HTR-8/SVneo (cell line): Measurements from ENCODE around the gene ATP1B4.

Source experiments
- DNase-seq: peaks from one replicate; pipeline ENCODE4 v3.0.0; 2011; ENCODE audit warnings: low spot score, mixed read lengths; ENCODE audit not compliant: insufficient read length
- FAIRE-seq: peaks from 2 replicates; lab custom pipeline; 2011; peaks lifted over from hg19 to GRCh38; lab: Jason Lieb, UNC

ATP1B4 gene

DNA sequence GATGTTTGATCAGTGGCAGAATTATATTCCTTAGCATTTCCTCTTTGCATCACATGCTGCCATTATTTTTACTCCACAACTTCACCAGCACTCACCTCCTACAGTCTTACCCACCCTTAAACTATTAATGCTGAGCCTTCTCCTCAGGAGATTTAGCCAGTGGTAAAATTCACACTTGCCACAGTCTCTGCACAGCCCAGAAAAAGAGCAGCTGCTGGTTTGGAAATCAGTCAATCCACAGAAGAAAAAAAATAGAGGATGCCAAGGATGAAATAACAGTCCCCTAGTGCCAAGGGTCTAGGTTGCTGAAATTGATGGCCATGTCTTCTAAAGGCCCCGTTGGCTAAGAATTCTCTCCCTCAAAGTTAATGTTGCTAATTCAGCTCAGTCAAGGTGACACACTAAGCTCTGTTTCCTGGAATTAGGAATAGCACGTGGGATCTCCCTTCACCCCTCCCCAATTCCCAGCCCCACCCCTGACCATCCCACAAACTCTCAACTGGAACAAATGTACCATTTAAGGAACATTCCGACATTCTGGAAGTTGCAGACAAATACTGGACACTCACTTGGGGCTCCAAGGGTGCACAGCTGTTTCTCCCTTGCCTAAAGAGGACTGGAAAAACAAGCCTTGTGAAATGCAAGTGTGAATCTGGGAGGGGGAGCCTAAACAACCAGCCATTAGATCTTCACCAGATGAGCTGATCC lies 5.7 kb downstream of the ATP1B4 start:
- FAIRE-seq (no peak), DNase-seq (no peak)

GRCh38 chrX:120372667-120373370 lies 10.9 kb downstream of the ATP1B4 start:
- FAIRE-seq = no peak
- DNase-seq = no peak

DNA sequence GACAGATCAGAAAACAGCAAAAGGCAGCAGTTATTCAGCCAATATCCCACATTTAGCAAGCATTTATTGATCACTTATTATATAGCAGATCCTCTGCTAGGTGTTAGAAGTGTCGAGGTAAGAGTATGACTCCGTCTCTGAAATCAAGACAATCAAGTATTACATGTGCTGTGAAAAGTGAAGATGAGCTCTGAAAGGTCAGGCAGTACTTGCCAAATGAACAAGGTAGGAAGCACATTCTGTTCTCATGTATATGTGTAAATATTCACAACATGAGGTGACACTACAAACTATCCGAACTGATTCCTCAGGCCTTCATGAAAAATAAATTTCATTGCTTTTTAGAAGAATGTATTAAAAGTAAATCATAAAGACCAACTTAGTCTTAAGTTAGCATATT lies 15.3 kb downstream of the ATP1B4 start:
- FAIRE-seq (no peak), DNase-seq (no peak)

GRCh38 chrX:120377715-120378114 lies 15.8 kb downstream of the ATP1B4 start:
- no peak for FAIRE-seq
- DNase-seq = no peak

- DNase-seq (no peak), FAIRE-seq (no peak)
Observed at GRCh38 chrX:120378570-120378969, 16.7 kb downstream of the ATP1B4 start.

- DNase-seq (no peak), FAIRE-seq (no peak)
Observed at GRCh38 chrX:120379937-120380681, 18.2 kb downstream of the ATP1B4 start.

- FAIRE-seq (no peak), DNase-seq (no peak)
Observed at GRCh38 chrX:120380699-120381098, 18.8 kb downstream of the ATP1B4 start.

- FAIRE-seq = no peak
- DNase-seq = no peak
Observed at GRCh38 chrX:120401301-120401700, 39.4 kb downstream of the ATP1B4 start.

GRCh38 chrX:120402369-120402768 lies 40.5 kb downstream of the ATP1B4 start:
- FAIRE-seq (no peak), DNase-seq (no peak)

GRCh38 chrX:120406638-120407037 lies 44.7 kb downstream of the ATP1B4 start:
- no peak for FAIRE-seq
- no peak for DNase-seq

- DNase-seq = no peak
- no peak for FAIRE-seq
Observed at GRCh38 chrX:120408168-120408567, 46.3 kb downstream of the ATP1B4 start.

- DNase-seq (no peak), FAIRE-seq (no peak)
Observed at GRCh38 chrX:120419463-120419862, 57.6 kb downstream of the ATP1B4 start.

- DNase-seq = no peak
- no peak for FAIRE-seq
Observed at GRCh38 chrX:120426599-120426998, 64.7 kb downstream of the ATP1B4 start.

GRCh38 chrX:120428309-120428708 lies 66.4 kb downstream of the ATP1B4 start:
- no peak for DNase-seq

DNA sequence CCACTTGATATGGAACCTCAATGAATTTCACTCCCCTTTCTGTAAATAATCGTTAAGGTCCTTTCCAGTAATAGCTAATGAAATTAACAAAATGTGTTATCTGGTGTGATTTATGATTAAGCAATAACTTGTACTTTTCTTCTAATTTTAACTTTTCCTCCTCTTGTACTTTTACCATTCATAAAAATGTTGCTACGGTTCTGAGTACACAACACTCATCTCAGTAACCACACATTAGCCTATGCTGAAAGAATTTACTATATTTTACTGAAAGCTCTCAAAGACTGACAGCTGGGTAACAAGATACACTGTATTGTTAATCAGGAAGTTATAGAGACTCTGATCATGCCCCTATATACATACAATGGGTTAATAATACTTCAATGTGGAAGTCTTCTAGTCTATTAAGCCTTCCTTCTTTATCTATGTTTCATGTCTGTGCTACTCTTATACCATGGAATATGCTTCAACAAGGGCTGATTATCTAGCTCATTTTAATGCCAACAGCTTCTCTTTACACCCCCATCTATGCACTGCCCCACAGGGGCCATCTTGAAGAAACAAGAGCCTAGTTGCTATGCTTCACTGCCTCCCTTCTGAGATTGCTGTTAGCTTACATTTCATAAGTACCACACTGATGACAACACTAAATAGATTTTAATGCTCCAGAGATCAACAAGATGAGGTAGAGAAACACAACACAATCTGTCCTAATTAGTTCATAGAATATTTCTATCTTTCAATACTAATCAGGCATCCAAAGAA lies 68.1 kb downstream of the ATP1B4 start:
- no peak for FAIRE-seq
- DNase-seq = no peak

More at GRCh38 chrX:120428309-120428708, 66.4 kb downstream of the ATP1B4 start:
- no peak for FAIRE-seq
